ENCODE data around the gene SFT2D2. TPM values are rescaled to one million over a fixed set of nuclear protein-coding genes. Genes with fewer than 3 reads are reported as not detected.
A peak's percentile ranks its signal among the peaks of the same experiment; 100 is the strongest.

The SFT2D2 gene
- total RNA-seq, 3 donors from 2014 or later (not counting 1 experiment from before 2014, with no cell fraction given): 91.8 to 118 (median 116) TPM

DNA sequence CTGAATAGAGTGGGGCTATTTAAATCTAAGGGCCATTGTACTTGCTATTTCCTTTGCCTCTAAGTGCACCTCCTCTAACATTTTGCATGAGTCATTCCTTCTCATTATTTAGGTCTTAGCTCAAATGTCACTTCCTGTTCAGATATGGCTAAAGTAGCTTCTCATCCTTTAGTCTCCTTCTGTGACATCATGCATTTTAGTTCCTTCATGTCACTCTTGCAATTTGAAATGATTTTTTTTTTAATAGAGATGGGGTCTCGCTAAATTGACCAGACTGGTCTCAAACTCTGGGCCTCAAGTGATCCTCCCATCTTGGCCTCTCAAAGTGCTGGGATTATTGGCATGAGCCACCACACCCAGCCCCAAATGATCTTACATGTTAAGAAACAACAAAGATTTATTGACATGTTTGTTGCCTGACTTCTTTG, 61.4 kb downstream of the SFT2D2 start:
- TF ChIP-seq, protein P1, sequence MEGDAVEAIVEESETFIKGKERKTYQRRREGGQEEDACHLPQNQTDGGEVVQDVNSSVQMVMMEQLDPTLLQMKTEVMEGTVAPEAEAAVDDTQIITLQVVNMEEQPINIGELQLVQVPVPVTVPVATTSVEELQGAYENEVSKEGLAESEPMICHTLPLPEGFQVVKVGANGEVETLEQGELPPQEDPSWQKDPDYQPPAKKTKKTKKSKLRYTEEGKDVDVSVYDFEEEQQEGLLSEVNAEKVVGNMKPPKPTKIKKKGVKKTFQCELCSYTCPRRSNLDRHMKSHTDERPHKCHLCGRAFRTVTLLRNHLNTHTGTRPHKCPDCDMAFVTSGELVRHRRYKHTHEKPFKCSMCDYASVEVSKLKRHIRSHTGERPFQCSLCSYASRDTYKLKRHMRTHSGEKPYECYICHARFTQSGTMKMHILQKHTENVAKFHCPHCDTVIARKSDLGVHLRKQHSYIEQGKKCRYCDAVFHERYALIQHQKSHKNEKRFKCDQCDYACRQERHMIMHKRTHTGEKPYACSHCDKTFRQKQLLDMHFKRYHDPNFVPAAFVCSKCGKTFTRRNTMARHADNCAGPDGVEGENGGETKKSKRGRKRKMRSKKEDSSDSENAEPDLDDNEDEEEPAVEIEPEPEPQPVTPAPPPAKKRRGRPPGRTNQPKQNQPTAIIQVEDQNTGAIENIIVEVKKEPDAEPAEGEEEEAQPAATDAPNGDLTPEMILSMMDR (IDR thresholded peaks at IDR 0.05): no peak
- intact Hi-C loops (cut with micrococcal nuclease): no loop called here
- Histone ChIP-seq H3K36me3 (ENCODE audit: control insufficient read depth, insufficient read depth, low read length) (no peaks in the 10 kb centered on the region), H3K9me3 (ENCODE audit: control insufficient read depth, insufficient read depth, low read length) (no peaks in the 10 kb centered on the region), H3K4me1 (ENCODE audit: control insufficient read depth, insufficient read depth, low read length) (no peaks in the 10 kb centered on the region), H3K27ac (ENCODE audit: low read length) (no peak overlapping the region), H3K27me3 (ENCODE audit: control insufficient read depth, insufficient read depth, low read length) (no peaks in the 10 kb centered on the region), H3K4me3 (ENCODE audit: low read length) (no peak overlapping the region)
- no peak for DNase-seq
- H3K27ac Mint-ChIP-seq: peak overlapping the region; percentile 51 to 58
- H3K36me3 Mint-ChIP-seq: no peaks in the 10 kb centered on the region
- H3K9me3 Mint-ChIP-seq: no peaks in the 10 kb centered on the region
- H3K27me3 Mint-ChIP-seq (ENCODE audit: low read depth in 2 of 2): no peaks in the 10 kb centered on the region
- peak; percentile 64 to 82 (median 75) for ATAC-seq
- WGBS (ENCODE audit: insufficient coverage): 100% methylated on average over 1 of the region's 1 CpG
- no peak overlapping the region for H3K4me3 Mint-ChIP-seq
- peaks cover 17 to 22% of the 10 kb centered on the region in 2 donors for H3K4me1 Mint-ChIP-seq

DNA sequence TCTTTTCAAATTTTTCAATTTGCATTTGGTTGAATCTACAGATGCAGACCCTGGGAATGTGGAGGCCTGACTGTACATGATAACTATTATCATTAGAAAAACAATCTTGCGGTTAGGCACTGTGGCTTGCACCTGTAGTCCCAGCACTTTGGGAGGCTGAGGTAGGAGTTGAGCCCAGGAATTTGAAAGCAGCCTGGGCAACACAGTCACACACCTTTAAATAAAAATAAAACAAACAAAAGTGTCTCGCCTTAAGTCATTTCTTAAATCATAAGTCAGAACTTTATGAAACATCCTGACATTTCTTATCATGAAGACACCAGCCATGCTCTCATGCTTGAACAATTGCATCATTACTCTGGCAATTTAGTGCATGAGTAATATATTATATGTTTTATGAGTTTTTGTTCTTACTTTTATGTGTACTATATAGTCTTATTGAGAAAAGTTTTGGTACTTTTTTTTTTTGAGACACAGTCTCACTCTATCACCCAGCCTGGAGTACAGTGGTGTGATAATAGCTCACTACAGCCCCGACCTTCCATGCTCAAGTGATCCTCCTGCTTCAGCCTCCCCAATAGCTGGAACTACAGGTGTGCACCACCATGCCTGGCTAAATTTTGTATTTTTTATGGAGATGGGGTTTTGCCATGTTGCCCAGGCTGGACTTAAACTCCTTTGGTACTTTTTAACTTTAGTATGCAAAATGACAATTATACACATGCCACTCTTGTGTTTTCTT, 62.7 kb downstream of the SFT2D2 start:
- H3K27me3 ChIP-seq (ENCODE audit: control insufficient read depth, insufficient read depth, low read length): no peaks in the 10 kb centered on the region
- intact Hi-C loops (cut with micrococcal nuclease): no loop called here
- Mint-ChIP-seq H3K27me3 (ENCODE audit: low read depth in 2 of 2) (no peaks in the 10 kb centered on the region), H3K9me3 (no peaks in the 10 kb centered on the region), H3K27ac (no peak overlapping the region), H3K36me3 (no peaks in the 10 kb centered on the region), H3K4me1 (peaks cover 17 to 22% of the 10 kb centered on the region in 2 donors), H3K4me3 (no peak overlapping the region)
- H3K27ac ChIP-seq (ENCODE audit: low read length): no peak overlapping the region
- TF ChIP-seq, protein P1 (IDR thresholded peaks at IDR 0.05): no peak
- ATAC-seq (no peak), DNase-seq (no peak)
- WGBS (ENCODE audit: insufficient coverage): 90% methylated on average over 3 of the region's 3 CpGs
- H3K9me3 ChIP-seq (ENCODE audit: control insufficient read depth, insufficient read depth, low read length): no peaks in the 10 kb centered on the region
- no peaks in the 10 kb centered on the region for H3K4me1 ChIP-seq (ENCODE audit: control insufficient read depth, insufficient read depth, low read length)
- no peak overlapping the region for H3K4me3 ChIP-seq (ENCODE audit: low read length)
- H3K36me3 ChIP-seq (ENCODE audit: control insufficient read depth, insufficient read depth, low read length): no peaks in the 10 kb centered on the region

DNA sequence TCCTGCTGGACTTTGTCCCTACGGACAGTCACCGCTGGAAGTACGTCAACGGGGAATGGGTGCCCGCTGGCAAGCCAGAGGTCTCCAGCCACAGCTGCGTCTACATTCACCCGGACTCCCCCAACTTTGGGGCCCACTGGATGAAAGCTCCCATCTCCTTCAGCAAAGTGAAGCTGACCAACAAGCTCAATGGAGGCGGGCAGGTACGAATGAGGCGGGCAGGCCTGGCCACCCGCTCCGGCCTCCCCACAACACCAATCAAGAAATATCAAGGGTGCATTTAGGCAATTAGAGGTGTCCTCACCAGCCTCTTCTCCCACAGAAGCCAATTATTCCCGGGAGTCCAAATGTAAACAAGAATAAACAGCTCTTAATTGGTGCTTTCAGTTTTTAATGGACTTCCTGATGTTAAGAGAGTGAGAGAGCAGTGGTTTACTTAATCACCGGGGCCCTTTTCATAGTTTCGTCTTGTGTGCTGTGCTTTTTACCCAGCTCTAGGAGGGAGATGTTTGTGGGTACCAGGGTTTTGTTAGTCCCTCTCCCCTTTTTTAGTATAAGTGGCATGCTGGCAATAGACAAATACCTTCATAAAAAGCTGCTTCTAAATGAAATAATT, 65.5 kb downstream of the SFT2D2 start:
- Mint-ChIP-seq H3K27ac (no peak overlapping the region), H3K36me3 (no peaks in the 10 kb centered on the region), H3K4me3 (no peak overlapping the region), H3K4me1 (peaks cover 13% of the 10 kb centered on the region in 2 donors), H3K9me3 (no peaks in the 10 kb centered on the region), H3K27me3 (ENCODE audit: low read depth in 2 of 2) (no peaks in the 10 kb centered on the region)
- intact Hi-C loops (cut with micrococcal nuclease): no loop called here
- Histone ChIP-seq H3K9me3 (ENCODE audit: control insufficient read depth, insufficient read depth, low read length) (no peaks in the 10 kb centered on the region), H3K27me3 (ENCODE audit: control insufficient read depth, insufficient read depth, low read length) (no peaks in the 10 kb centered on the region), H3K4me3 (ENCODE audit: low read length) (no peak overlapping the region), H3K36me3 (ENCODE audit: control insufficient read depth, insufficient read depth, low read length) (no peaks in the 10 kb centered on the region), H3K27ac (ENCODE audit: low read length) (no peak overlapping the region), H3K4me1 (ENCODE audit: control insufficient read depth, insufficient read depth, low read length) (no peaks in the 10 kb centered on the region)
- WGBS (ENCODE audit: insufficient coverage): 97% methylated on average over 14 of the region's 15 CpGs
- no peak for ATAC-seq
- TF ChIP-seq, protein P1 (IDR thresholded peaks at IDR 0.05): no peak
- no peak for DNase-seq
